A673 (cell line): ENCODE data around the gene NEDD4L.

Source experiments
- EZH2 ChIP-seq: fragments of 200-600 bp; sonication (generic); IDR thresholded peaks from 2 replicates; pipeline ENCODE4 v1.6.1; 2017; ENCODE audit warnings: borderline replicate concordance, low read depth, mild to moderate bottlenecking, mixed read lengths, antibody characterized with exemption, low read length; ENCODE audit not compliant: poor library complexity, severe bottlenecking
- TF ChIP-seq, protein P1 (sequence below): fragments of 300-800, 200-600 bp; sonication (generic); conservative IDR thresholded peaks from 2 replicates; pipeline ENCODE4 v1.5.1; 2017; ENCODE audit warnings: low read depth, mild to moderate bottlenecking, antibody characterized with exemption, low read length, moderate library complexity, mixed read lengths

- no peak for TF ChIP-seq EZH2
- TF ChIP-seq, protein P1, sequence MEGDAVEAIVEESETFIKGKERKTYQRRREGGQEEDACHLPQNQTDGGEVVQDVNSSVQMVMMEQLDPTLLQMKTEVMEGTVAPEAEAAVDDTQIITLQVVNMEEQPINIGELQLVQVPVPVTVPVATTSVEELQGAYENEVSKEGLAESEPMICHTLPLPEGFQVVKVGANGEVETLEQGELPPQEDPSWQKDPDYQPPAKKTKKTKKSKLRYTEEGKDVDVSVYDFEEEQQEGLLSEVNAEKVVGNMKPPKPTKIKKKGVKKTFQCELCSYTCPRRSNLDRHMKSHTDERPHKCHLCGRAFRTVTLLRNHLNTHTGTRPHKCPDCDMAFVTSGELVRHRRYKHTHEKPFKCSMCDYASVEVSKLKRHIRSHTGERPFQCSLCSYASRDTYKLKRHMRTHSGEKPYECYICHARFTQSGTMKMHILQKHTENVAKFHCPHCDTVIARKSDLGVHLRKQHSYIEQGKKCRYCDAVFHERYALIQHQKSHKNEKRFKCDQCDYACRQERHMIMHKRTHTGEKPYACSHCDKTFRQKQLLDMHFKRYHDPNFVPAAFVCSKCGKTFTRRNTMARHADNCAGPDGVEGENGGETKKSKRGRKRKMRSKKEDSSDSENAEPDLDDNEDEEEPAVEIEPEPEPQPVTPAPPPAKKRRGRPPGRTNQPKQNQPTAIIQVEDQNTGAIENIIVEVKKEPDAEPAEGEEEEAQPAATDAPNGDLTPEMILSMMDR, result no peak
These were observed 354.8 kb downstream of the NEDD4L start for GRCh38 chr18:58398648-58399398.
